Stomach smooth muscle (tissue), 2 donors: ENCODE data around the gene HSD17B8.

Source experiments
- H3K27ac ChIP-seq: one replicate; pipeline ENCODE4 v1.7.0; 2013; ENCODE audit warnings: mild to moderate bottlenecking, low read length, inconsistent platforms
- H3K27me3 ChIP-seq, 2 donors: one replicate each; pipeline ENCODE4 v1.7.0; 2013; ENCODE audit warnings: low read length in 2 of 2; ENCODE audit not compliant: insufficient read depth in 2 of 2, control insufficient read depth in 1 of 2
- H3K36me3 ChIP-seq, 2 donors: one replicate each; pipeline ENCODE4 v1.7.0; 2013; ENCODE audit warnings: low read length in 2 of 2; ENCODE audit not compliant: control insufficient read depth in 2 of 2, insufficient read depth in 2 of 2
- H3K4me1 ChIP-seq: one replicate; pipeline ENCODE4 v1.7.0; 2013; ENCODE audit warnings: low read length; ENCODE audit not compliant: control insufficient read depth, insufficient read depth
- H3K4me3 ChIP-seq, 2 donors: one replicate each; pipeline ENCODE4 v1.7.0; 2013; ENCODE audit warnings: low read length in 2 of 2
- H3K9ac ChIP-seq, 2 donors: one replicate each; pipeline ENCODE4 v1.7.0; 2013; ENCODE audit warnings: low read length in 2 of 2, mild to moderate bottlenecking in 1 of 2
- H3K9me3 ChIP-seq, 2 donors: one replicate each; pipeline ENCODE4 v1.7.0; 2013; ENCODE audit warnings: low read length in 2 of 2; ENCODE audit not compliant: control insufficient read depth in 2 of 2
- donor health status: healthy.
- donor health status: Pancreatic carcinoma.

Gene HSD17B8

DNA sequence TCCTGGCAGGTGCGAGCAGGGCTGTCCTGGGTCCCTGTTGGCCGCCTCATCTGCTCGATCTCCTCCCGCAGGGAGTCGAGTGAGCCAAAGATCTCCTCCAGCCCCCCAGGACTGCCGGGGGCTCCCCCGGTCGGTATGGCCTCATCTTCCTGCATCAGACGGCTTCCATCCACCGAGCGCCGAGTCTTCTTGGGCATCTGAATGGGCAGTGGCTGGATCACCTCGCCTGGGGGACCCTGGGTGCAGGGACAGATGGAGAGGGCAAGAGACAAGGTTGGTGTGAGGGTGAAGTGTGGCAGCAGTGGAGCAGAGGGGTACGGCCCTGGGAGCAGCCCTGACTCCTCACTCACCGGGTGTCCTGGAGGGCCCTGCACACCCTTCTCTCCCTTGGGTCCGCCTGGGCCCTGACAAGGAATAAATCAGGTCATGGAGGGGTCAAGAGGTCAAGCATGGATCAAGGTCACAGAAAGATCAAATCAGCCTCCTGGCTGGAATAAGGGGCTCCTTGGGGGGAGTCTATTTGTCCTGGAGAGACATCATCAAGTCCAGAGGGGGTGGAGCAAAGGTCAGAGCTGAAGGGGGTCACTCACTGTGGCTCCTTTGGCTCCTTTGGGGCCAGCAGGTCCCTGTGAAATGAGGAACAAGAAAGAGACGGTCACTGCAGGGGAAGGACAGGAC is 38.7 kb upstream of the HSD17B8 start:
- peaks cover 13% of the 10 kb centered on the region for H3K4me1 ChIP-seq
- no peak overlapping the region for H3K27ac ChIP-seq
- no peaks in the 10 kb centered on the region for H3K27me3 ChIP-seq
- no peaks in the 10 kb centered on the region for H3K9me3 ChIP-seq
- H3K36me3 ChIP-seq = no peaks in the 10 kb centered on the region
- H3K9ac ChIP-seq = no peak overlapping the region
- no peak overlapping the region for H3K4me3 ChIP-seq

DNA sequence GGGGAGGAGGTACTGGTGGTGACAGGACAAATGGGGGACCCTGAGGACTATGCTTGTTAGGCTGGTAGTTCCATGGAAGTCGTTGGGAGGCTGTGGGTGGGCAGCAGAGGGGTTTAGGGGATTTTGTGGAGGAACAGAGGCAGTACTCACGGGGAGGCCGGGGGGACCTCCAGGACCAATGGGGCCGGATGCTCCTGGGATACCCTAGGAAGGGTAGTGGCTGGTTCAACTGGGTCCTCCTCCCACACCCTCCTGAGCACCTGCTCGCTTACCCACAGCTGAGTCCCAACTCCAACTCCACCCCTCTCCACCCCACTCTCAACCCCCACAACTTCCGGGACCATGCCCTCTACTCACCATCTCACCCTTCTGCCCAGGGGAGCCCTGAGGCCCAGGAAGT is 38.1 kb upstream of the HSD17B8 start:
- no peak overlapping the region for H3K9ac ChIP-seq
- no peaks in the 10 kb centered on the region for H3K9me3 ChIP-seq
- H3K4me1 ChIP-seq = peaks cover 9% of the 10 kb centered on the region
- no peaks in the 10 kb centered on the region for H3K27me3 ChIP-seq
- H3K4me3 ChIP-seq = no peak overlapping the region
- H3K36me3 ChIP-seq = no peaks in the 10 kb centered on the region
- no peak overlapping the region for H3K27ac ChIP-seq

DNA sequence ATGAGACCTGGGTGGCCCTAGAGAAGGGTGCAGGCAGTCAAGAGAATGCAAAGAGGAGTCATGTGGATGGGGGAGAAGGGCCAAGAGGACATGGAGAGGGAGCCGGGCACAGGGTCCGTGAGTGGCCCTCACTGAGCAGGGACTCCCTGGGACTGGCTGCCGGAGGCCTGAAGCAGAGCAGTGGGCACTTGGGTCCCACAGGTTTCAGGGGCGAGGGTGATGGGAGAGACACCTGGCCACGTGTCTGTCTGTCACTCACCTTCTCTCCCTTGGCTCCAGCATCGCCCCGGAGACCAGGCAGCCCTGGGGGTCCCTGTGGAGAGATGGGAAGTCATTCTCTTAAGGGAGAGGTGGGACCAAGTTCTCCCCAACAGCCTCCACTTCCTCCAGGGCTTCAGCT is 37.6 kb upstream of the HSD17B8 start:
- Histone ChIP-seq H3K4me1 (peaks cover 5% of the 10 kb centered on the region), H3K27me3 (no peaks in the 10 kb centered on the region), H3K27ac (no peak overlapping the region), H3K9ac (no peak overlapping the region), H3K36me3 (no peaks in the 10 kb centered on the region), H3K9me3 (no peaks in the 10 kb centered on the region), H3K4me3 (no peak overlapping the region)

DNA sequence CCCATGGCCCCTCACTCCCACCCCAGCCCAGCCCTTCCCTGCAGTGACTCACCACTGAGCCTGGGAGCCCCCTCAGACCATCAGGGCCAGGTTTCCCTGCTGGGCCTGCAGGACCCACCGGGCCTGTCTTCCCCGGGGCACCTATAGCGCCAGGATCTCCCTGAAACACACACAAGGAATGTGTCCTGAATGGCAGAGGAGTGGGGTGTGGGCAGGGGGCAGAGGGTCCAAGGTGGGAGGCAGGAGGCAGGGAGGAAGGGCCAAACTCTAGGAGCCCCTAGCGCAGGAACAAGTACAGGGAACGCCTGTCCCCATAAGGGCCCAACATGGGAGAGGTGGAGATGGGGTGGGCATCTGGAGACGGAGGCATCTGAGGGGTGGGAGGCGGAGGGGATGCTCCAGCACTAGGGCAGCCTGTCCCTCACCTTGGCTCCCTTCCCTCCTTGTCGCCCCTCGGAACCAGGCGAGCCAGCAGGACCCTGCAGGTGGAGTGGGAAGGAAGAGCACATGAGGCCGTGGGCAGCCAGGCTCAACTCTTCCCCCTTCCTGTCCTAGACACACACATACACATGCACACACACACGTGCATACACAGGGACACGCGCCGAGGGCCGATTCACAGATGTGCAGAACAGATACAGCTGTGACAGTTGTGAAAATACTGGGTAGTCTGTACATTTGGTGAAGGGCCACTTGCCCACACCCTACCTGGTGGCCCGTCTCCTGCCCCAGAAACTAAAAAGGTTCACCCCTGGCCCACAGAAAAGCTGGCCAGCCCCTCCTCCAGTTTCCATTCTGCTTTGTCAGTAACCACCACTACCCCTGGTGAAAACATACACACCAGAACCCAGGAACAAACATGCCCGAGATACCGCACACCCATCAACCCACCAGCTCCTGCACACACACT is 36.8 kb upstream of the HSD17B8 start:
- no peaks in the 10 kb centered on the region for H3K4me1 ChIP-seq
- no peaks in the 10 kb centered on the region for H3K9me3 ChIP-seq
- H3K36me3 ChIP-seq = no peaks in the 10 kb centered on the region
- no peak overlapping the region for H3K9ac ChIP-seq
- H3K27ac ChIP-seq = no peak overlapping the region
- H3K27me3 ChIP-seq = no peaks in the 10 kb centered on the region
- no peak overlapping the region for H3K4me3 ChIP-seq

DNA sequence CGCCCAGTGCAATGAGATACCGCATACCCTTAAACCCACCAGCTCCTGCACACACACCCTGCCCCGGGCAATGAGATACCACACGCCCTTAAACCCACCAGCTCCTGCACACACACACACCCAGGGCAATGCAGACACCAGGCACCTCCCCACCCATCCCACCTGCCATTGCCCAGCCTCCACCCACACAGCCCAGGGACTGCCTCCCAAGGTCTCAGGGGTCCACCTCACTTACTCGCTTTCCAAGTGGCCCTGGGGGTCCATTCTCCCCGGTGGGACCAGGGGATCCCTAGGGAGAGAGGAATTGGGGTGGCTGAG is 36.2 kb upstream of the HSD17B8 start:
- no peak overlapping the region for H3K27ac ChIP-seq
- no peaks in the 10 kb centered on the region for H3K4me1 ChIP-seq
- H3K9ac ChIP-seq = no peak overlapping the region
- no peak overlapping the region for H3K4me3 ChIP-seq
- no peaks in the 10 kb centered on the region for H3K36me3 ChIP-seq
- no peaks in the 10 kb centered on the region for H3K27me3 ChIP-seq
- no peaks in the 10 kb centered on the region for H3K9me3 ChIP-seq

DNA sequence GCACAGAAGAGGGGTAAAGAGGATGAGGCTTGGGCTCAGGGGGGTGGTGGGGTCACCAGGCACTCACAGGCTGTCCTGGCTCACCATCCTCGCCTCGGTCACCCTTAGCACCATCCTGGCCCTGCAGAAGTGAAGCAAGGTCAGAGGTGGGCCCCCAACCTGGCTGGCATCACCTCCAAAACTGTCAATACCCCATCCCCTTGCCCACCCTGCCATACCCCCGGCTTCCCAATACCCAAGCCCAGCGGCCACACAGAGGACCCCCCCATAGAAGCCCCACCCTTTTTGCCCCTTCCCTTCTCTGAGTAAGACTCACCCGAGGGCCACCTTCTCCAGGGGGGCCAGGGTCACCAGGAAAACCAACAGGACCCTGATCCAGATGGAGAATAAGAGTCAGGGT is 35.8 kb upstream of the HSD17B8 start:
- H3K27ac ChIP-seq = no peak overlapping the region
- no peak overlapping the region for H3K9ac ChIP-seq
- H3K4me3 ChIP-seq = no peak overlapping the region
- H3K4me1 ChIP-seq = no peaks in the 10 kb centered on the region
- no peaks in the 10 kb centered on the region for H3K9me3 ChIP-seq
- no peaks in the 10 kb centered on the region for H3K36me3 ChIP-seq
- no peaks in the 10 kb centered on the region for H3K27me3 ChIP-seq

DNA sequence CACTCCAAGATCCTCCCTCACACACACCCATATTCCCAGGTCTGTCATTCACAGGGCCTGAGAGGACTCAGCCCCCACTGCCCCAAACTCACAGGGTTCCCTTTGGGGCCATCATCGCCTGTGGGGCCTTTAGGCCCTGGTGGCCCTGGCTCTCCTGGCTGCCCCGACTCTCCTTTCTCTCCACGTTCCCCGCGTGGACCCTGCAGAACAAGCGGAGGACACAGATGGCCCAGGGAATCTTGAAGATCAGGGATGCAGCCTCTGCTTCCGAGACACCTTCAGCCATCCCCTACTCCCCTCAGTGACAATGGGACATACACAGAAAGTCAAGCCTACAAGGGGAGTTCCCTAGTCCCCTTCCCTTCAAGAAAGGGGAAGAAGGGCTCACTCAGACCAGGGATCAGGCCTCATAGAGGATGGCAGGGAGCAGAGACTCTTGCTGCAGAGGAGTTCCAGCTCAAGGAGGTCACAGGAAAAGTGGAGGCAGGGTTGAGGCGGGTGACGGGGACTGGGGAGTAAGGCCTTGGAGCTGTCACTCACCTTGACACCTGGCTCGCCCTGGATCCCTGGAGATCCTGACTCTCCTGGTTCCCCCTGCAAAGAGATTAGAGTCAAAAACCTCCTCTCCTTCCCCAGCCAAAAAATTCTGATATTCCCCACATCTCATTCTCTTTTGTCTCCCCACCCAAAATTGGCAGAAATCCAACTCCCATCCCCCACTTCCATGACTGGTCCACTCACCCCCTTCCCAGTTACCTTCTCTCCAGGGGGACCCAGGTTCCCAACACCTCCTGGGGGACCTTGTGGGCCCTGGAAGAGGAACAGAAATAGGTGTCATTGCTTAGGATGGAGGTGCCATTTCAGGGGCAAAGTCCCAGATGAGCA is 34.9 kb upstream of the HSD17B8 start:
- Histone ChIP-seq H3K4me3 (no peak overlapping the region), H3K36me3 (no peaks in the 10 kb centered on the region), H3K9ac (no peak overlapping the region), H3K4me1 (no peaks in the 10 kb centered on the region), H3K27ac (no peak overlapping the region), H3K27me3 (no peaks in the 10 kb centered on the region), H3K9me3 (no peaks in the 10 kb centered on the region)

DNA sequence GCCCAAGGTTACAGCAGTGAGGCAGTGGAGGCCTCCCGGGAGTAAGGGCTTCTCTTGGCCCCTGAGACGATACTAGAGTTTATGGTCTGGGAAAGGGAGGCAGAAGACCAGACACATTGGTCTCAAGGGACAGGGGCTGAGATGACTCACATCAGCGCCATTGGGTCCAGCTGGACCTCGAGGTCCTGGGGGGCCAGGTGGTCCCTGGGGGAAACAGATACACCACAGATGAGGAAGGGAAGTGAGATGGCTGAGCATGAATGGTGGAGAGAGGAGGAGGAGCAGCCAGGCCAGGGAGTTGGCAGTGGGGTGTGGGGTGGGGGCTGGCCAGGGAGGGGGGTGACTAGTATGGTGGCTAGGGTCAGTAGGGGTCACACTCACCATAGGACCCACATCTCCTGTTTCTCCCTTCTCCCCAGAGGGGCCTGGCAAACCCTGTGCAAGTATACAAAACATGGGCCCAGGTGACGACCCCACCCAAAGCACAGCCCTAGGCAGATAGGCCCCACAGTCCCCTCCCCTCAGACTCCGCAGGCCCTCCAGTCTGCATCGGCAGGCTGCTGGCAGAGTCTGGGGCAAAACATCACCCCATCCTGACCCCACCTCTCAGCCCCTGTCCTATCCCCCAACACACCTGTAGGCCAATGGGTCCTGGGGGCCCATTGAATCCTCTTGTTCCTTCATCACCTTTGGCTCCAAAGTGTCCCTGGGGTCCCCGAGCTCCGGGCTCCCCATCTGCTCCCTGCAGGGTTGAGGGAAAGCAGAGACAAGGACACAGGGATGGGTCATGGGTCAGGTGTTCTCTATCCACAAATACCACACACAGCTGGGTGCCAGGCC is 34.1 kb upstream of the HSD17B8 start:
- H3K36me3 ChIP-seq = no peaks in the 10 kb centered on the region
- H3K9me3 ChIP-seq = no peaks in the 10 kb centered on the region
- H3K9ac ChIP-seq = no peak overlapping the region
- no peaks in the 10 kb centered on the region for H3K4me1 ChIP-seq
- H3K27me3 ChIP-seq = no peaks in the 10 kb centered on the region
- H3K4me3 ChIP-seq = no peak overlapping the region
- H3K27ac ChIP-seq = no peak overlapping the region

DNA sequence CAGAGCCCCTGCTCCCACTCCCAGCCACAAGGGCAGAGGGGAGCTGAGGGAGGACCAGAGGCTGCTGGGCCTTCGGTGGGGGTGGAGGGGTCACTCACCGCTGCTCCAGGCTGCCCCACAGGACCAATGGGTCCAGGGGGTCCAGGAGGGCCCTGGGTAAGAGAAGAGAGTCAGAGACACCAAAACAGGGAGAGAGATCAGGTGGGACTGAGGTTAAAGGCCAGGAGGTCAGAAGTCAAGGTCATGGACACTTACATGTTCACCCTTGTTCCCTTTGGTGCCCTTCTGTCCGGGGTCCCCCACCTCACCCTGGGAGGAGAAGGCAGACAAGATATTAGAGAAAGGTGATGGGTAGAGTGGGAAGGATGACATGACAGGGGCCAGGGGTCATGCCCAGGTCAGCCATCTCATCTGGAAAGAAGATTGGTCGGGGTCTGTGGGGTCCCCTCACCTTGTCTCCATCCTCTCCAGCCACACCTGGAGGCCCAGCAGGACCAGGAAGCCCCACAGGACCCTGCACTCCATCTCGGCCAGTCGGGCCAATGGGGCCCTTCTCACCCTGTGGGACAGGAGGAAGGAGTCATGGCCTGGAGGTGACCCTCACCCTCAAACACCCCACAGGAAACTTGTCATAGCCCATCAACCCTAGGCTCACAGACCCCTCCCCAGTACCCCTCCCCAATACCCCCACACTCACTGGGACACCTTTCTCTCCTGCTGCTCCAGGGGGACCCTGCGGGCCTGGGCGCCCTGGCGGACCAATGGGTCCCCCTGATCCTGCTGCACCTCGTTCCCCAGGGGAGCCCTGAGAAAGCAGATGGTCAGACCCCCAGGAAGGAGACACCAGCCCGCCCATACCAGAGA is 33.2 kb upstream of the HSD17B8 start:
- H3K4me1 ChIP-seq = no peaks in the 10 kb centered on the region
- no peak overlapping the region for H3K4me3 ChIP-seq
- no peaks in the 10 kb centered on the region for H3K27me3 ChIP-seq
- no peaks in the 10 kb centered on the region for H3K9me3 ChIP-seq
- no peak overlapping the region for H3K9ac ChIP-seq
- H3K36me3 ChIP-seq = no peaks in the 10 kb centered on the region
- no peak overlapping the region for H3K27ac ChIP-seq
